NCI-H774 (cell line): ENCODE data around the gene PRODH.
"Not testable (repeated sequence)": the region's sequence is repeated elsewhere in the genome, so short reads cannot be mapped to it uniquely, and the experiment has no call there.

Source experiments
- DNase-seq: peaks from one replicate; lab custom pipeline; 2025; lab: John Stamatoyannopoulos, UW

The PRODH gene

DNA sequence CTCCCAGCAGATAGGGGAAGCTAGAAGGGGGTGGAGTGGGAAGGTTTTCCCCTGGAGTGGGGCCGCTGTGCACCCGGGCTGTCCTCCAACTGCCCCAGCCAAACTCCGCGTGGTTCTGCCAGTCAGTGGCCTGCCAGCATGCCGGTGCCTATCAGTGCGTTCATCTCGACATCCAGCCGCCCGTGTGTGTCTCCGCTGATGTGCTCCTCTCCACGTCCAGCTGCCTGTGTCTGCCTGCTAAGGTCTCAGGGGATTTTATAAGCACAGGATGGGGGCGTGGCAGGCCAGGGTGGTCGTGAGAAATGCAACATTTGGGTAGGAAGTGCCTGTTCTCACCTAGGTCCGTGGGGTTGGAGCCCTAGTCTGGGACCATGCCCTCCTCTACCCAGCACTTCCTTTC, 17.0 kb upstream of the PRODH start:
- DNase-seq, result not testable (repeated sequence)

DNA sequence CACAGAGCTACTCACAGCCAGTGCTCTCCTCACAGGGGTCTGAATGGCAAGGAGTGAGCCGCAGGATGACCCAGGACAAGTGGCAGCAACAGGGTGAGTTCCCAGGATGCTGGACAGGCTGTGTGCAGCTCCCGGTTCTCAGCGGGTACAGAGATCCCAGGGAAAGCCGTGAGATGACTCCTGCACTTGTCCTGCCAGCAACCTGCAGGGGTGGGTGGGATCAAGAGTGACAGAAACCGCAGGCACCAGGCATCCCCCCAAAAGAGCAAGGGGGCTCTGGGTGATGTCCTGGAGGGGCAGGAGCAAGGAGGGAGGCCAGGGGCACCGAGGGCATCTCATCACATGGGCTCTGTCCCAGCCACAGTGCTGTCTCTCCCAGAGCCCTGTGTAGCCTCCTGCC, 15.9 kb upstream of the PRODH start:
- DNase-seq, result no peak

DNA sequence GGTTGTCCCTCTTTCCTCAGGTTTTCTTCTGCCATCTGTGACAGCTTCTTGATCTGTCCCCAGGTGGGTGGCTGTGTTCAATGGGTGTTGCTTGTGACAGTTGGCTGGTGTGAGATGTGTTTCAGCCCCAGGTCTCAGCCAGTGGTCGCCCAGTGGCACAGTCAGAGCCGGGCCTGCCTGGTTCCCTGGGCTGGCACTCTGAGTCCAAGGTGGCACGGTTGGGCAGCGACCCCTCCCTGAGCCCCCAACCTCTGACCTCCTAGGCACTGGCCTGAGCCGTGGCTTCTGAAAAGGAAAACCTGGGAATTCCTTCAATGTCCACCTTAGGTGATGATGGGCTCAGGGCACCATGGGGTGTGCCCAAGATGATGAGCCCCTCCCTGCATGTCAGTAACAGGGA, 14.0 kb upstream of the PRODH start:
- no peak for DNase-seq

DNA sequence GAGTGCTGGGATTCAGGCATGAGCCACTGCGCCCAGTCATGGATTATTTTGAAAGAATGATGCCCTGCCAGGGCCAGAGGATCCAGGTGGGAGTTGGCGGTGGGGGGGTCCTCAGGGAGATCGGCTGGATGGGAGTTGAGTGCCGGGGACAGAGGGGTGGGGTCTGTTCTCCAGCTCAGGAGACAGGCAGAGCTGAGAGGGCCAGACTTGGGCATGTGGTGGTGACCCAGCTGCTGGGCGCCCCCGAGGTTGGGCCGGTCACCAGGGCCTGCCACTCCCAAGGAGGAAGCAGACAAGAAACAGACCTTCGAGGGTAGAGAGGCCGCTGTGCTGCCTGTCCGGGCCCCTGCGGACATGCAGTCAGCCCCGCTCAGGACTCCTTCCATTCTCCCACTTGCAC, 11.8 kb upstream of the PRODH start:
- no peak for DNase-seq

DNA sequence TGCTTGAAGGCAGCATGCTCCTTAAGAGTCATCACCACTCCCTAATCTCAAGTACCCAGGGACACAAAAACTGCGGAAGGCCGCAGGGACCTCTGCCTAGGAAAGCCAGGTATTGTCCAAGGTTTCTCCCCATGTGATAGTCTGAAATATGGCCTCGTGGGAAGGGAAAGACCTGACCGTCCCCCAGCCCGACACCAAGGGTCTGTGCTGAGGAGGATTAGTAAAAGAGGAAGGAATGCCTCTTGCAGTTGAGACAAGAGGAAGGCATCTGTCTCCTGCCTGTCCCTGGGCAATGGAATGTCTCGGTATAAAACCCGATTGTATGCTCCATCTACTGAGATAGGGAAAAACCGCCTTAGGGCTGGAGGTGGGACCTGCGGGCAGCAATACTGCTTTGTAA, 11.0 kb upstream of the PRODH start:
- not testable (repeated sequence) for DNase-seq

DNA sequence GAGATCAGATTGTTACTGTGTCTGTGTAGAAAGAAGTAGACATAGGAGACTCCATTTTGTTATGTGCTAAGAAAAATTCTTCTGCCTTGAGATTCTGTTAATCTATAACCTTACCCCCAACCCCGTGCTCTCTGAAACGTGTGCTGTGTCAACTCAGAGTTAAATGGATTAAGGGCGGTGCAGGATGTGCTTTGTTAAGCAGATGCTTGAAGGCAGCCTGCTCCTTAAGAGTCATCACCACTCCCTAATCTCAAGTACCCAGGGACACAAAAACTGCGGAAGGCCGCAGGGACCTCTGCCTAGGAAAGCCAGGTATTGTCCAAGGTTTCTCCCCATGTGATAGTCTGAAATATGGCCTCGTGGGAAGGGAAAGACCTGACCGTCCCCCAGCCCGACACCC, 2.6 kb upstream of the PRODH start:
- DNase-seq, result not testable (repeated sequence)

DNA sequence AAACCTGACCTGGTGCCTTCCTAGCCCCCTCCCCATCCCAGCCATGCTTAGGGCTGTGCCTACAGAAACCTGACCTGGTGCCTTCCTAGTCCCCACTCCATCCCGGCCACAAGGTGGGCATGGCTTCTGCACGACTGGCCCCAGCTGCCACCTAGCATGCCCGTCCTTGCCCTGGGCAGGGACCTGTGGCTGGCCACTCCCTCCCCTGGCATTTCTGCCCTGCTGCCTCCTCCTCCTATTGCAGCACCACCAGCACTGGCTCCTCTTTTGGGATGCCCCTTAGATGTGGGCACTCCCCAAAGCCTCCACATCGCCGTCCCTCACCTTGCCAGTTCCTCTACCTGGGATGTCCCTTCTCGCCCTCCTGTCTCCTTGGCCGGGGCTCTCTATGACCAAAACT, 1.4 kb downstream of the PRODH start:
- DNase-seq, result not testable (repeated sequence)

DNA sequence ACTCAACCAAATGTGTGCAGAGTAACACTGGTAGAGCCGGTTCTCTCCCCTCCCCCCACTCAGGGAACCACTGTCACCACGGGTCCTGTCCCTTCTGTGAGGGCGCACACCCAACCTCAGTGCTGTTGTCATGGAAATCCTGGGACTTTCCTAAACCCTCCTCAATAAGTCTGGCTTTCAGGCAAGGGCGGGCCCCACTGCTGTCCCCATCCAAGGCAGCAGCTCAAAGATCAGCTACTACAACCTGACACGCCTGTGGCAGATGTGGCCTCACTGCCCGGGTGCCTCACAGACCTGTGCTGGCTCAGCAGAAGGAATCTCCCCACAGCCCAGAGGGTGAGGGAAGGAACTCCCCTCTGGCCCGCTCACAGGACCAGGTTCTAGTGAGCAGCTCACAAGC, 2.2 kb downstream of the PRODH start:
- DNase-seq, result no peak

DNA sequence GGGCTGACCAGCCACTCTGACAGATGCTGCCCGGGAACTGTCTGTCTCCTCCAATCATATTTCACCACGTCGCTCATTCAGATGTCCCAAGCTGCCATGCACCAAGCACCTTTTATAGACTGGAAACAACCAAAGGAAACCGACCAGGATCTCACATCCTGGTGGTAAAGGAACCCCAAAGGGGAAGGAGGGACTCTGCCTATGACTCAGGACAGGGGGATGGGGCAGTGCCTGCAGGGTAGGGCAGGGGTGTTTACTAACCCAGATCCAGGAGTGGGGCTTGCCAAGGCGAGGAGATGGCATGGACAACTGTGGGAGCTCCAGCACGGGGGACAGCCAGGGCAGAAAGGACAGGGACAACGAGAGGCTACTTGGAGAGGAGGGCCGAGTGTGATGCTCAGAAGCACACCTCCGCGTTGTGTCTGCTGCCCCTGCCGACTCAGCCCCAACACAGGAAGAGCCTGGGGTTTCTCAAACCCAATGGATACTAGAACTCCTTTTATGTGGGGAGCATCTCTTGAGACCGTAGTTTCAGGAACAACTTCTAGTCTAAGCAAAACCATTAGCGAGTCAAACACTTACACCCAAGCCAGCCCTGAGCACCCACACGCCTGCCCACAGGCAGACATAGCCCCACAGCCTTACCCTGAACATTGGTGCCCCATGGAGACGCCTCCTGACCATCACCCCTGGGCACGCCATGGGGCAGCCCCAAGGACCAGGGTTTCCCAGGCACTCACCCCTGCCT, 4.0 kb downstream of the PRODH start:
- DNase-seq, result no peak

DNA sequence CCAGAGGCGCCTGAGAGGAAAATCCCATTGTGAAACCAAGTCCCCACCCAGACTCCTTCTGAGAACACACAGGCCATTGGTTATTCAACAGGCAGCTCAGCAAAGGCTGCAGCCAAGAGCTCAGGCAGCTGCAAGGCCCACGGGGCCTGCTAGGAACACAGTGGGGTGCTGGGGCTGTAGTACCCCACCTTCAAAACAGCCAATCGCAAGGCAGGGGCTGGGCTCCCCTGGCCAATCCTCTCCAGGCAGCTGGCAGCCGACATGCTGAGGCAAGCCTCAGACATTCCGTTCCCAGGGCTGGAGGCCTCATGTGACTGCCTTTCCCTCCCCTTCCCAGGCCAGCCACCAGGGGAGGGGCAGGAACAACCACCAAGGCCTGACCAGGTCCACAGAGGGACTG, 6.6 kb downstream of the PRODH start:
- DNase-seq, result no peak

DNA sequence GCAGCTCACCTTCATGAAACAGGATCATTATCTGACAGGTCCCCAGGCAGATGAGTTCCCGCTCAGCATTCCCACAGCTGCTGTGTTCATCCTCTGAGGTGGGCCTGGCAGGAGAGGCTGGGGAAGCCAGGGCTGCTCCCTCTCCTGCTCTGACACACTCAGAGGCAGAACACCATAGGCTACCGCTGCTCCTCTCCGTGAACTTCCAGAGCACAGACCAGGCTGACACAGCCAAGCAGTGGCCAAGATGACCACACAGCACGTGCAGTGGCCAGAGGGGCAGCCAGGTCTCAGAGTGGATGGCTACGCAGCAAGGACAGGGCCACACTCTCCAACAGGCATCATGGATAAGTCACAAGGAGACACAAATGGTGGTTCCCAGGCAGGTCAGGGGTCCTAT, 8.5 kb downstream of the PRODH start:
- DNase-seq, result no peak

DNA sequence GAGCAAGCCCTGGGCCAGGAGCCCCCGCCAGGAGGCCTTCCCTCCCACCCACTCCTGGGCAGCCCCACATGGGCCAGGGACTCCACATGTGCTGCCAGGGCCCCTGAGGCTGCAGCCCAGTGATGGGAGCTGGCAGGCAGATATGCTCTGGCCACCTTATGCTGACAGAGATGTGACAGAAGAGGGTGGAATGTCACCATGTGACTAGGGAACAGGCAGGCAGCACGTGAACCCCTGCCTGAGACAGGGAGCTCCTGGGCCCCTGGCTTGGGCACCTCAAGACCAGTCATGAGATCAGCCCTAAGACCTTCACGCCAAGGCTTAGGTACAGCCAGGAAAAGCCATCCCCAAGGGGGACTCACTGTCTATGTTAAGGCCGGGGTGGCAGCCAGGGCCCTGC, 9.1 kb downstream of the PRODH start:
- no peak for DNase-seq

DNA sequence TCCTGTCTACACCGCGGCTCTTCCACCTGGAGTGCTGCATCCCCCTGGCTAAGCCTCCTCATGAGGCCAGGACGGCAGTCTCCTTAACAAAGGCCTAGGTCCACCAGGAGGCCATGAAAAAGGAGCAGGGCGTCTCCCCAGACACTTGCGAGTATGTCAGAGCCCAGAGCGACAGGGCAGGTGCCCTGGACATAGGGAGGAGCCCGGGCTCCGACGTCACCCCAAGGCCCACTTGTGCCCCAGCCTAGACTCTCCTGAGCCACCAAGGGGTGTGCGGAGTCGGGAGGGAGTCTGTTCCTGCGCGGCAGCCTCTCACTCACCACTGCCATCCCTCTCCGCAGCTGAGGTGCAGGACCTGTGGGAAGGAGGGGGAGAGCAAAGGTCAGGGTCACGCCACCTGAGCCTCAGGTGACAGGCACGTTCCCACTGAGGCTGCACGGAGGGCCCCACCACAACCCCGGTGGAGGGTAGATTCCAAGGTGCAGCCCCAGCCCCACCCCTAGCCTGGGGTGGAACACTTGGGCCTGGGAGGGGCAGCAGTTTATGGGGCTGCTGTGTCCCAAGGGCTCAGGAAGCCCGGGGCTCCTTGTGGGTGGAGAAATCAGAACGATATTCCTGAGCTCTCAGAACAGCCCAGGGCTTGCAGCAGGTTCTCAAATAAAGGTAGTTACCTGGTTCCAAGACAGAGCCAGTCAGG, 10.6 kb downstream of the PRODH start:
- no peak for DNase-seq

DNA sequence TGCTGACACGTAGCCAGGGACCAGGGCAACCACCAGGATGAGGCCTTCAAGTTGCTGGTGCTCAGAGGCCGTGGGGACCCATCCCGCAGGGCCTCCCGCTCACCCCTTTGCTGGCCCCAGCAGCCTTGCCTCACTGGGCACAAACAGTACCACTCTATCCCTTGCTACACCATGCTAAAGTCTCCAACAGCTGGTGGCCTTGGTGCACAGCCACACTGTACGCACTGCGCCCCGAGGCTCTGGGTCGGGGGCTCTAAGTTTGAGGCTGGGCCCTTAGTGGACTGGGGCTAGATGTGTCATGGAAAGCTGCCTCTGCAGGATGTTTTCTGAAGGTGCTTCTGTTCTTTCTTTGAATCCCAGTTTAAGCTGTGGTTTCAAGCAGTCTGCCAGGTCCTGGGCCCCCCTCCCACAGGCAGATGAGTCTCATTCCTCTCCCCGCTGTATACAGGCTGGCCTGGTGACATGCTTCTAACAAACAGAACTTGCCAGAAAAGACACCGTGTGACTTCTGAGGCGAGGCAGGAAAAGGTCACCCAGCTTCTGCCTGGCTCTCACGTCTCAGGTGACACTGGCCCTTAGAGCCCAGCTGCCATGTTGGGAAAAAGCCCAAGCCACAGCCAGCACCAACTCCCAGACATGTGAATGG, 15.7 kb downstream of the PRODH start:
- not testable (repeated sequence) for DNase-seq

DNA sequence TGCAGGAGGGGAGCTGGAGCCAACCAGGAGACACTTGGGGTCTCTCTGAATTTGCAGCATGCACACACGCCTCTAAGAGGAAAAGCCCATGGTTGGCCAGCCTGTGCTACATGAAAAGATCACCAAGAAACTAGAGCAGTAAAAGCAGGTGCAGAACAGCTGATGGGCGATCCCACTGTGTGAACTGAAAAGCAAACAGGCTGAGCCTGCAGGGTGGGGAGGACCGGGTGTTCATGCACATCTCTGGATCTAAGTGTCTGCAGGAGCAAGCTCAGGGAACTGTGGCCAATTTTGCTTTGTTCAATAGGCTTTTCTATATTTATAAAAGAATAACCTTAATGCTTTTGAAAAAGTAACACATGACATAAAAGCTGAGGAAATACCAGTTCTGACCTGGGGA, 18.3 kb downstream of the PRODH start:
- not testable (repeated sequence) for DNase-seq

DNA sequence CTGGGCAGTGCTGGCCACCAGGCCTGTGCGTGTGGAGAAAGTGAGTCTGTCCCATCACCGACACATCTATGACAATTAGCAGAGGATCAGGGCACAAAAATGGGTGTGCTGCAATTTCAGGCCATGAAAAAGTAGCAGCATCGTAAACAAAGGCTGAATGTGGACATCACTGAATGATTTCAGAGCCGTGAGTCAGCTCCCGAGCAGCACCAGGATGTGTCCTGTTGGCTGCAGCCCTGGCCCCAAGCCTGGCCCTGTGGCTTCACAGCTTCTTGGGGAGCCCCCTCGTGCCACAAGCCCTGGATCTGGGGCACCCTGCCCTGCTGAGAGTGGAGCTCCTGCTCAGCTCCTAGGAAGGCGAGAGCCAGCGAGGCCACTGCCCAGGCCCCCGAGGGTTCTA, 20.5 kb downstream of the PRODH start:
- not testable (repeated sequence) for DNase-seq

DNA sequence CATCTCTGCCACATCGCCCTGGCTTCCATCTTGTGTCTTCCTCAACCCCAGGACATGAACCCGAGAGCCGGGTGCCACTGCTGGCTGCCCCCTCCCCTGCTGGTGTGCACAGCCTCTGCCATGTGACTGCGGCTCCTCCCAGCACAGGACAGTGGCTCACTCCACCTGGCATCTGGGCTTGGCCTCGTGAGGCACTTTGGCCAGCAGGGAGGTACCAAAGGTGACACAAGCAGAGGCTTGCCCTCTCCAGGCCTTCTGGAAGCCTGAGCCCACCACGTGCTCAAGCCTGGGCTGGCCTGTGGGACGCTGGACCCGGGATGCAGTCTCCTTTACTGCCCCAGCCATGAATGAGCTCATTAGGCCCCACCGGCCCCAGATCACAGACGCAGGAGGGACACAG, 21.5 kb downstream of the PRODH start:
- not testable (repeated sequence) for DNase-seq

DNA sequence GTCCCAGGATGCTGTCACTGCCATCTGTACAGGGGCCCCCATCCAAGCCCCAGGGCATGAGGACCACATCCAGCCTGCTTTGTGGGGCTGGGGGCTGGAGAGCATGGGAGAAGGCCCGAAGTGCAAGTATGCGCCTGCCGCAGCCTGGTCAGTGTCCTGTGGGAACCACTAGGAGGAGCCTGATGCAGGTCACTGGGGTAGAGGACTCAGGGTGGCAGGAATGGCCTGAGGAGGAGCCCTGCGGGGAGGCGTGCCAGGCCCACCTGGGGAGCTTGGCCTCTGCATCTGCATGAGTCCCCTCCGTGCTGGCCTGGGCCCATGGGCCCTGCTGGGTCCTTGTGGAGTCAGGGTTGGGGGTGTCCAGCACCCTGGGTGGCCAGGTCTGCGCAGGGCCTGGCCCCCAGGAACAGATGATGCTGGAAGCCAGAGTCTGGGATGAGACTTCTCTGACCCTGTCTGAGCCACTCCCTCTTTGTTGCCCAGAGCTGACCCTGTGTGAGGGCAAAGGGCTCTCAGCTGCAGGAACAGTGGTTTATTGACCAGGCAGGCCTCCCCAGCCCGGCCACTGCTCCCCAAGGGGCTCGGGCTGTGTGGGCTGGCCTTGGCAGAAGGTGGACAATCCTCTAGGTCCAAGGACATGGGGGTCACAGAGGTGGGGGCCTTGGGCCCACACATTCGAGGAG, 23.7 kb downstream of the PRODH start:
- DNase-seq, result not testable (repeated sequence)

DNA sequence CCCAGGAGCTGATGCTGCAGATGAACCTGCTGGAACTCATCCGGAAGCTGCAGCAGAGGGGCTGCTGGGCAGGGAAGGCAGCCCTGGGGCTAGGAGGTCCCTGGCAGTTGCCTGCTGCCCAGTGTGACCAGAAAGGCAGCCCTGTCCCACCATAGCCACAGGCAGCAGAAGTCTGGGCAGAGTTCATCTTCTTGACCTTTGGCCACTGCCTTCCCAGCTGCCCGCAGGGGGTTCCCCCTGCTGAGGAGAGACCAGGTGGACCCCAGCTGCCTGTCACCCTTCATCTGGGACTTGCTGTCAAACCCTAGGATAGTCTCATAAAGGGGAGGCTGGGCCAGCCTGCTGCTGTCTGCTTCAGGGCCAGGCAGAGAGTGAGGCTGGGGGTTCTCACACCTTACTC, 24.6 kb downstream of the PRODH start:
- DNase-seq, result not testable (repeated sequence)

DNA sequence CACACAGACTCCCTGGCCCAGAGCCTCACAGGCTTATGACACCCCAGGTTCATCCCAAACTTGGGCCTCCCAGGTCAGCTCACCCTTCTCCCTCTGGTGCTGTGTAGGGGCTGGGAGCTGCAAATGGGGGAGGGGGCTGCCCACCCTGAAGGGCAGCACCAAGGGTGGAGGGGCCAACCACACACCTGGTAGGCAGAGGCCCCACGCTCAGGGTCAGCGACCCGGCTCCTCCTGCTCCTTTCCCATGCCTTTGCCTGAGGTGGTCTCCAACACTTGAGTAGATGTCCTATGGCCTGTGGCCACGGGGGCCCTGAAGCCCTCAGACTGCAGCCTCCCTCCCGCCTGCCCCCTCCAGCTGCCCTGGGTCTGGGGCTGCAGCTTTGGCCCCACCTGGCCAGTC, 26.5 kb downstream of the PRODH start:
- no peak for DNase-seq

DNA sequence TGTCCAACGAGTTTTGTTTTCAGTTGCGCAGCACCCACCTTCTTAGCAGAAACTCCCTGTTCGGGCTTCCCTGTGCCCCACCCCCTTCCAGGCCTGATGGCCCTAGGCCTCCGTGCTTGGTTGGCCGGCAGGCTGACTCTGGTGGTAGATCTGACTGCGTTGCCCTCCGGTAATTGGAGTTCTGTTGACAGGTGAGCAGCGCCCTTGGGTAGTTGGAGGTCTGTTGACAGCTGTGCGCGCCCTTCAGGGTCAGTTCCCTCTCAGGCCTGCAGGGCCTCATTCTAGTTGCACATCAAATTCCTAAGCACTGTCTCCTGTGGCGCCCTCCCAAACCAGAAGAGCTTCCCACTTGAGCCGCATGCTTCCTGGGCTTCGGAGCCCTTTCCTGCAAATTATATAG, 29.2 kb downstream of the PRODH start:
- no peak for DNase-seq

DNA sequence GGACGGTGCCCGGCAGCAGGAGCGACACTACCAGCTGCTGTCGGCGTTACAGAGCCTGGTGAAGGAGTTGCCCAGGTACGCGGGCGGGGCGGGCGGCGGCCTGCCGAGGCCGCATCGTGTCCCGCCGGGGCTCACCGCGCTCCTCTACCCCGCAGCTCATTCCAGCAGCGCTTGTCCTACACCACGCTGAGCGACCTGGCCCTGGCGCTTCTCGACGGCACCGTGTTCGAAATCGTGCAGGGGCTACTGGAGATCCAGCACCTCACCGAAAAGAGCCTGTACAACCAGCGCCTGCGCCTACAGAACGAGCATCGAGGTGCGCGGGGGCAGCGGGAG, 29.7 kb downstream of the PRODH start:
- DNase-seq, result not testable (repeated sequence)
